CD4-positive, alpha-beta T cell treated with Interleukin-21 for 1 hour (primary cell): ENCODE measurements around the gene MOBP.
"Not testable (repeated sequence)": the region's sequence is repeated elsewhere in the genome, so short reads cannot be mapped to it uniquely, and the experiment has no call there.

ENCODE experiments used
- DNase-seq: peaks from one replicate; pipeline ENCODE4 v3.0.0-alpha.2; 2020

MOBP gene, protein sequence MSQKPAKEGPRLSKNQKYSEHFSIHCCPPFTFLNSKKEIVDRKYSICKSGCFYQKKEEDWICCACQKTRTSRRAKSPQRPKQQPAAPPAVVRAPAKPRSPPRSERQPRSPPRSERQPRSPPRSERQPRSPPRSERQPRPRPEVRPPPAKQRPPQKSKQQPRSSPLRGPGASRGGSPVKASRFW

DNA sequence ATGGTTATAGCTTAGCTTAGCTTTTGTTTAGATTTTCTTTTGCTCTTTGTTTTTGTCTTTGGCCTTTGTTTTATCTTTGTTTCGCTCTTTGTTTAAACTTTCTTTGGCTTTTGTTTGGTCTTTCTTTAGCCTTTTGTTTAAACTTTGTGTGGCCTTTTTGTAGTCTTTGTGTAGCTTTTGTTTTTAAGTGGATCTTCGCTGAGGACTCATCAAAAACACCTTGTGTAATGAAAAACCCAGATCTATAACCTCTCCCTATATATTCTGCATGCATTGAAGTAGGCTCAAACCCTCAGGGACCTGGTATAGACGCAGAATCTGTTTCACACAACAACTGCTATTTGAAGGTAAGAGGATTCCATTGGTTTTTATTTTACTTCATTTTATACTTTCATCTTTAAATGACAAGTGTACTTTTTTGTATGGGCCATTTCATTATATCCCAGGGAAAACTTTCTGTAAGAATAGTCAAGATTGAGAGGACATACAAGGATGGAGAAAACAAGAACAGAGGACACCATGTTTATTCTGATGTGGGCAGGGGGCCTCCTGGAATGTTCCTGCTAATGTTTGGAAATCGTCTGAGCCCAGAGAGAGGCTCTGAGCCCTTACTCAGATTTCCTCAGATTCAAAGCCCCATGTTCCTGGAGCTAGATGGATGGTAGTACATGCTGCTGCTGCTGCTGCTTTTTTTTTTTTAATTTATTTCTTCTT, at the start of gene MOBP:
MOBP (plus strand) TSS at position 287 of the 714 bp plus-strand sequence. CDS start 34,390 bp downstream, outside the sequence.
- no peak for DNase-seq

DNA sequence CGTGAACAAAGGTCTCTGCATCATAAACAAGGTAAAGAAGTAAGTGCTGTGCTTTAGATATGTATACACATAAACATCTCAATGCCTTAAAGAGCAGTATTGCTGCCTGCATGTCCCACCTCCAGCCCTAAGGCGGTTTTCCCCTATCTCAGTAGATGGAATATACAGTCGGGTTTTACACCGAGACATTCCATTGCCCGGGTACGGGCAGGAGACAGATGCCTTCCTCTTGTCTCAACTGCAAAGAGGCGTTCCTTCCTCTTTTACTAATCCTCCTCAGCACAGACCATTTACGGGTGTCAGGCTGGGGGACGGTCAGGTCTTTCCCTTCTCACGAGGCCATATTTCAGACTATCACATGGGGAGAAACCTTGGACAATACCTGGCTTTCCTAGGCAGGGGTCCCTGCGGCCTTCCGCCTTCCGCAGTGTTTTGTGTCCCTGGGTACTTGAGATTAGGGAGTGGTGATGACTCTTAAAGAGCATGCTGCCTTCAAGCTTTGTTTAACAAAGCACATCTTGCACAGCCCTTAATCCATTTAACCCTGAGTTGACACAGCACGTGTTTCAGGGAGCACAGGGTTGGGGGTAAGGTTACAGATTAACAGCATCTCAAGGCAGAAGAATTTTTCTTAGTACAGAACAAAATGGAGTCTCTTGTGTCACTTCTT, 48.8 kb upstream of the MOBP start:
- DNase-seq = not testable (repeated sequence)

DNA sequence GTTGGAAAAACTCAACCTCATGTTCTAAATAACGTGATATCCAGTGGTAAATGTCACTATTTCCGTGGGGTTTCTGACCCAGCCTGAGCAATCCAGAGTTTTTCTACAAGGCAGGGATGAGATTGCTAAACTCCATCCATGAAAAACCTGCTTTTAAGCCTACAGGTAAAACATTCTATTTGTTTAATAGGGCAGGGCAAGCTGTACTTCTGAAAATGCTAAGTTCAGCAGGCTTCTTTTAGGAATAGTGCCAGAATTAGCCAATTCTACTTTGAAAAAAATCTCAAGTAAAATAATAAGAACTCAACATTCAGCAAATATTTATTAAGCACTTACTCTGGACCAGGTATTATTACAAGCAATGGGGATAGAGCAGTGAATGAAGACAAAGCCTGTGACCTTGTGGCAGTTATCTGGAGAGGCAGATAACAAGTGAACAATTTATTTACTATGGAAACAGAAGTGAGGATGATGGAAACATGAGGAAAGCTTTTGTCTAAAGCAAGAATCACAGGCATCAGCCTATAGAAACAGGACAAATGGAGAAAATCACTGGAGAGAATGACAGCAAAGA, 47.7 kb upstream of the MOBP start:
- DNase-seq = no peak

DNA sequence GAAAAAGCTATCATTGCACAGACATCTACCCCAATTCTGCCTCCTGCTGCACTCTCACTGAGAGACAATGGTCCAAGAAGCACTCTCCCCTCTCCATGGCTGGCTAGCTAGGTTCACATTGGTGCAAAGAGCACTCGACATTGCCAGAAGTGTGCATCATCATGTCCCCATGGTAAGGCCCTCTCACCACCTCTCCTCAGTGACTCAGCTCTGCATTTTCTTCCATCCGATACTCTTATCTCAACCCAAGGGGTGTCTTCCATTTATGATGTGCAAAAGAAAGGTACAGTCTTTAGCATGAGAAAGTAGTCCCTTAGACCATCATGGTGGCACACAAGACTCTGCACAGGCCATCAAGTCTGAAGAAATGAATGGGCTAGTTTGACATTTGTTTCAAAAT, 46.9 kb upstream of the MOBP start:
- no peak for DNase-seq

DNA sequence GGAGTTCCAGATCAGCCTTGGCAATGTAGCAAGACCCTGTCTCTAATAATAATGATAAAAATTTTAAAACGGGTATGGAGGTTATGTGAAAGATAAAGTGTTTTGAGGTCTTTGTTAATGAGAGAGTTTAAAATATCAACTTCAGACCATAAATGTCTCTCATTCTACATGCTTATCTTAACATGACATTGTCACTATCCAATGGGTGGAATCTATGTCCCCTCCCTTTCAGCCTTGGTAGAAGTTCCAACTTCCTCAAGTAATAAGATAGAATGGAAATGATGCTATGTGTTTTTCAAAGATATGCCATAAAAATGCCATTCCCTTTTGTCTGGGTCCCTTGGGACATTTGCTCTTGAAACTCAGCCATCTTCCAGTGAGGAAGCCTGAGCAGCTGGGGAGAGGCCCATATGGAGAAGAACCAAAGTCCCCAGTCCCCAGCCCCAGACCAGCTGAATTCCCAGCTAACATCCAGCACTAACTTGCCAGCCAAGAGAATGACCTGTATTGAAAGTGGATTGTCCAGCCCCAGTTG, 44.0 kb upstream of the MOBP start:
- DNase-seq = no peak

DNA sequence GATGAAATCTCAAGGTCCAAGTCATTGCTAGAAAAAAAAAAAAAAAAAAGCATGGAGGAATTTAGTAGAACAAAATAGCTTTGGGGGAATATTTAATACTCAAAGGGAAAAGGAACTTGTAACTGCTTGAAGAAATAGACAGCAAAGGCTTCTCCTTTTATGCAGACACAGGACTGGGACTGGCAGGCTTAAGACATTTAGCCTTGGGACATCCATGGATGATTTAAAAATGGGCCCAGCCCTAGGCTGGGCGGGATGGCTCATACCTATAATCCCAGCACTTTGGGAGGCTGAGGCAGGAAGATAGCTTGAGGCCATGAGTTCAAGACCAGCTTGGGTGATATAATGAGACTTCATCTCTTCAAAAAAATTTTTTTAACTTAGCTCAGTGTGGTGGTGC, 41.2 kb upstream of the MOBP start:
- DNase-seq = no peak

DNA sequence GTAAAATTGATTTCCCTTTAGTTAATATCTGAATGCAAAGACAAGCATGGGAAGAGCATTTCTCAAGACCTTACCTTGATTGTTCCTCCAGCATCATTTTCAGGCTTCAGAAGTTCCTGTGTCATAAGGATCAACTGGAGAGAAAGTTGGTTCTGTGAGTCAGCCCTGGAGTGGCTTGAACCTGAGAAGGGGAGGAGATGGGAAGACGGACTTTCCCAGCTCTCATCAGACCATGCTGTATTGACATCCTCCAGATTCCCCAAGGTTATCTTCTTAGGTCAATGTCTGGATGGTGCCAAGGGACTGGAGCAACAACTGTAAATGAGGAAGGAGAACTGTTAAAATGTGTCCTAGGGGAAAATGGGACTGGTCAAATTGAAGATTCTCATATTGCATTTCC, 40.0 kb upstream of the MOBP start:
- no peak for DNase-seq

DNA sequence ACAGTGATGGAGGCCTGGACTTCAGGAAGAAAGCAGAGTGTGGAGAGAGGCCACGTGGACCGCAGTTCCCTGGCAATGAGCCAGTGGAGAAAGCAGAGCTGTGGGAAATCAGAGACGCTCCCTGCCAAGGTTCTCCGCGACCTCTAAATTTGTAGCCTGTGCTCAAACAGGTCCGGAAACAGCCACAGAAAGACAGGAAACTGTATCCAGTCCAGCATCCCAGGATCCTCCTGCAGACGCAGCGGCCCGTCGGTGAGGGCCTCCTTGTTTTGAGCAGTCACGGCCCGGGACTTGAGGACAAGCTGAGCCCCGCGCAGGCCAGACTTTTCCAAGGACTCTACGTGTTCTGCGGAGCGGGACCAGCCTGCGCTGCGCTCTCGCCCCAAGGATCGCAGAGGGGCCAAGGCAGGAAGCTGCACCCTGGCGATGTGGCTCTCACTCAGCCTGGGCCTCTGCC, 38.7 kb upstream of the MOBP start:
- no peak for DNase-seq

DNA sequence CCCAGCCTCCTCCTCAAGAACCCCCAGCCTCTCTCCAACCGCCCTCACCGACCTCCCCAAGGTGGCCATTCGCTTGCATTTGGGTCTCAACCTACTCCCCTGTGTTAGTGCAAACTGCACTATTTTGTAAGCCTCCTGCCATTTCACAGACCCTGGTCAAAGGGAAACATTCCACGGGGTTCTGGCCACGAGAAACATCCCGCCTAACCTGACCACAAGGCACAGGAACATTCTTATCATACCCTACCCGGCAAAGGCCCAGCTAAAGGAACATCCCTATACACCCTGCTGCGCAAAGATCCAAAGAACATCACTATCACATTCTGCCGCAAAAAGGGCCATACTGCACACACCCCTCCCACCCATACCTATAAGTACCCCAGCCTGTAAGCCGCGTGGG, 38.0 kb upstream of the MOBP start:
- DNase-seq = no peak

DNA sequence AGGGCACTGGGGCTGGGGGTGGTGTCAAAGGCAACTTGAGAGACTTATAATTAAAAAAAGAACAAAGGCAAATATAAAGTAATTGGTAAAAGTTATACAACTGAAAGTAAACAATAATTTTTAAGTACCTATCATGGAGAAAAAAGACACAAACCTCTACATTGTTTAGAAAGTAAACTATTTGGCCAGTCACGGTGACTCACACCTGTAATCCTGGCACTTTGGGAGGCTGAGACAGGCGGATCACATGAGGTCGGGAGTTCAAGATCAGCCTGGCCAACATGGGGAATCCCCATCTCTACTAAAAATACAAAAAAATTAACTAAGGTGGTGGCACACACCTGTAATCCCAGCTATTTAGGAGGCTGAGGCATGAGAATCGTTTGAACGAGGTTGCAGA, 35.1 kb upstream of the MOBP start:
- no peak for DNase-seq

DNA sequence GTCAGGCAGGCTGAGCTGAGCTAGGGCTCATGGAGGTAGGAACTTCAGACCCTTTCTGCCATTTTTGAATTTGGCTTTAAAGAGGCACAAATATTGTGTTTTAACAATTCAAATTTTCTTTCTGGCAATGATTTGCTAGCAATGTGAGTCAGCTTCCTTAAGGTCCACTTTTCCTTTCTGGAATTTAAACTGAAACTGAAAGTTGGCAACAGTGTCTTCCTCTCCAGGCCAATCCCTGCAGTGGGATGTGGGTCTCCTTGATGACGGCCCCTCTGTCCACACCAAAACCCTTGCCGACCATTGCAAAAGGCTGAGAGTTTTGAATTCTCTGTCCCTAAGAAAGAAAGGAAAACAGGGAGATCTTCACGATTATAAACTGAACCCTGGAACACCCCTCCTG, 33.8 kb upstream of the MOBP start:
- DNase-seq = no peak

DNA sequence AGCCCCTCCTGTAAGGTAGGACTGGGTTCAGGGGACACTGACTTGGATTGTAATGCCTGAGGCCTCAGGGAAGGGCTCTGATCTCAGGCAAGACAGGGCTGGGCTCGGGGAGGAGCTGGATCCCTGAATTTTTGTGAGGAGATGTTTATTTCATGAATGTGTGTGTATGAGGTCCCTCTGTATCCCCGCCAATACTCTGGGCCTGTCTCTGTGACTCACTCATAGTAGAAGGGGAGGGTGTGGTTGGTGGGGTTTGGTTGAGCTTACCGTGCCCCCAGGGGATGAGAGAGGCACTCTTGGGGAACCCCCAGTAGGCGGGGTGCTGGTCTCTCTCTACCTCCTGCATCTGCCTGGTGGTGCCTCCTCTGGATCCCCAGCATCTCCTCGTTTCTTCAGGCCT, 32.9 kb upstream of the MOBP start:
- no peak for DNase-seq

DNA sequence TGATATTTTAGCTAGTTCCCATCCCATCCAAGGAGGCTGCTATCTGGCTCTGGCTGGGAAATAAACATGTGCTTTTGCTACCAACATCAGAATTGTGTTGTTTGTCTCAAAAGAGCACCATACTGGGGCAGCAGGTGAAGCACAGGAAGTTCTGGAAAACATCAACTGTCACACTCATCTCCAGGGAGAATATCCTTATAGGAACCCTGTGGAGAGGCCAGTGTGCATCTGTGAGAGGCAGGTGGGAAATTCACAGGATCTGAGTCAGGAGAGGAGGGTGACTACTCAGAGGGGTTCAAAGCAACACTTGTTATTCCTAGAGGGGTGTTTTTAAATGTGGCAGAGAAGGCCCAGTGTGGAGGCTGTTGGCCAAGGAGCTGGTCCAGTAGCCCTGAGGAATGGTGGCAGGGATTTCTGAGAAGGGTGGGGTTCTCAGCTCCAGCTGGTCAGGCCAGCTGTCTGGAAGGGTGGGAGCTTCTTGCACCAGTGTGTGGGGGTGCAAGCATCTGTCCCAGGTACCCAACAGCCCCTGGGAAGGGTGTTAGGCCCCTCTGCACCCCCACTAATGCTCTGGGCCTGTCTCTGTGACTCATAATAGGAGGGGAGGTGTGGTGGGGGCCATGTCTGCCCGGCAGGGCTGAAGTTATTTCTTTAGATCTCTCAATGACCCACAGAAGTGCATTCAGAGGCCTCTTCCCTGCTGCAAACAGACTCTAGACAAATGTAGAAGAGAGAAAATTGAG, 32.3 kb upstream of the MOBP start:
- no peak for DNase-seq

DNA sequence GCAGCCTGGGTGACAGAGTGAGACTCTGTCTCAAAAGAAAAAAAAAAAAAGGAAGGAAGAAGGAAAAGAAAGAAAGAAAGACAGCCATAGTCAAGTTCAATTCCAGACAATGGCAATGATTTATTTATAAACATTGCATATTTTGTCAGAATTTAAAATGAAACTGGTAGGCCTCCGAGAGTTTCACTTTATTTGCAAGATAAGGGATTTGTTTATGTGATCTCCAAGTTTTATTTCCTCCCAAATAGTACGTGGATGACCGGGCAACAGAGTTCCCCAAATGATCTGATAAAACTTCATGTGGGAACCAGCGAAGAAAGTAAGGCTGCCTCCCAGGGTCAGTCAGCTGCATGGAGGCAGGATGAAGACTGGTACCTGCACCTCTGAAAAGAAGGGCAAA, 28.6 kb upstream of the MOBP start:
- DNase-seq = no peak

DNA sequence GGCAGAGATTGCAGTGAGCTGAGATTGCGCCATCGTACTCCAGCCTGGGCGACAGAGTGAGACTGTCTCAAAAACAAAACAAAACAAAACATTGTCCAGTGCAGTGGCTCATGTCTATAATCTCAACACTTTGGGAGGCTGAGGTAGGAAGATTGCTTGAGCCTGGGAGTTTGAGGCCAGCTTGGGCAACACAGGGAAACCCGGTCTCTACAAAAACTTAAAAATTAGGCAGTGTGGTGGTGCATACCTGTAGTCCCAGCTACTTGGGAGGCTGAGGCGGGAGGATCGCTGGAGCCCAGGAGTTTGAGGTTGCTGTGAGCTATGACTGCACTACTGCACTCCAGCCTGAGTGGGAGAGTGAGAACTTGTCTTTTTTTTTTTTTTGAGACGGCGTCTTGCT, 27.2 kb upstream of the MOBP start:
- no peak for DNase-seq

DNA sequence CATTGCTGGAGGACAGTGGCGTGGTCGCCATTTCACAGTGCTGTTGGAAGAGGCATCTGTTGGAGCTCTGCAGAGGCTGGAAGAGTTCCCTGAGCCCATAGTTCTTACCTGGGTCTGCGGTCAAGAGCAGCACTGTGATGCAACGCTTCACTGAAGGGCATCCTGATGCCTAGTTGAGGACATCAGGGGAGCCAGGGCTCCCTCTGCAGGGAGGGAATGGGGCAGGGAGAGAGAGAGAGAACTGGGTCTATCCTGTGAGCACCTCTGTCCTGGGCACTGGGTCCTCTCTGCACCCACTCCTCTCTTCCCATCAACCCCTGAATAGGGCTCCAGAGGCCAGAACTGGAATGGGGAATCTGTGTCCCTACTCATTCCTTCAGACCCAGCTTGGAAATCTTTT, 23.9 kb upstream of the MOBP start:
- no peak for DNase-seq

DNA sequence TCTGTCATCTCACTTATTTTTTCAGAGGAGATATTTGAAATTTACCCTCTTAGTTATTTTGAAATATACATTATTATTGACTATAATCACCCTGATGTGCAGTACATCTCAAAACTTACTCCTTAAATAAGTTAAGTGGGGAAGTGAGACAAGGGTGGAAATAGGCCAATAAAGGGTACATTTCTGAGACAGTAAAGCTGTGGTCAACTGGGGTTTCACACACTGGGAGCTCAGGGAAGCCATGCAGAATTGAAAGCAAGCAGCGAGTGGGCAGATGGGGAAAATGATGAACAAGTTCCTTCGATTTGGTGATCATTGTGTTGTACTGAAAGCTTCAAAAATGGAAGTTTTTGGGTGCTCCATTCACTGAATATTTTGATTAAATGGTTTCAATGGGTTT, 21.6 kb upstream of the MOBP start:
- DNase-seq = no peak

DNA sequence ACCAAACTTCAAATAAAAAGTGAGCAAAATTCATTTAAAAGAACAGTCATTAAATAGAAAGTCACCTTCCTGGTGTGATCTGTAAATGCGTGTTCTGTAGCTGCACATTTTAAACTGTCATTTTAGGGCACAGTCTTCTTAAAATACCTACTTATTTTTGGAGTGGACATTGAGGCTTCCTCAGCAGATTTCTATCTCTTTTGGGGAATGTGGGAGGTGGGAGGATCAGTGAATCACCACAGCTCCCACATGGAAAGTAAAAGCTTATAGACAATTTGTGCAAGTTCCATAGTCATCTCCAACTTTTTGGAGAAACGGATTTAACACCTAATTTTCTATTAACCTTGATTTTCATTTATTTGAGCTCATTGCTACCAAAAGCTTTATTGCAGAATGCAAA, 21.0 kb upstream of the MOBP start:
- DNase-seq = no peak

DNA sequence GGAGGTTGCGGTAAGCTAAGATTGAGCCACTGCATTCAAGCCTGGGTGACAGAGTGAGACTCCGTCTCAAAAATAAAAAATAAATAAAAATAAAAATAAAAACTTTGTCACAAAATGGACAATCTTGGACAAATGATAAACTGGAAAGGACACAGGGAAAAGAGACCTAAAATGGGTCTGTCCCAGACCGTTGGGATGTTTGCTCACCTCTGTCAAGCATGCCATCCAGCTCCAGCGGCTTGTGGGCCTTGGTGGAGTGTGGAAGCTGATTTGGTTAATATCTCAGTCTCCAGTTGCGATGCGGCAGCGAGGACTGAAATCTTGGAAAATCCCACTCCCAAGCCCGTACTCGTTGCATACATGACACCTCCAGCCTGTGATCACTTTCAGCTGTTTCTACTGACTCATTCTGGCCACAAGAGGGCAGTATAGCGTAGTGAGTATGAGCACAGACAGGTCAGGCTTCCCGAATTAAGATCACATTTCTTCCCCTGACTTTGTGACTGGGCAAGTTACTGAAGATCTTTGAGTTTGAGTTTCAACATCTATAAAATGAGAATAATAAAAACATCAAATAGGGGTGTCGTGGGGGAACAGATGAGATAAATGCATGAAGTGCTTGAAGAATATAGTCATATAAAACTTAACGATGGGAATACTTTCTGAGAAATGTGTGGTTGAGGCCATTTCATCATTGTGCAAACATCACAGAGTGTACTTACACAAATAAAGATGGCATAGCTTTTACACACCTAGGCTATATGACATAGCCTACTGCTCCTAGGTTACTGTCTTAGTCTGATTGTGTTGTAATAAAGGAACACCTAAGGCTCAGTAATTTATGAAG, 19.6 kb upstream of the MOBP start:
- peak; percentile 74 for DNase-seq

DNA sequence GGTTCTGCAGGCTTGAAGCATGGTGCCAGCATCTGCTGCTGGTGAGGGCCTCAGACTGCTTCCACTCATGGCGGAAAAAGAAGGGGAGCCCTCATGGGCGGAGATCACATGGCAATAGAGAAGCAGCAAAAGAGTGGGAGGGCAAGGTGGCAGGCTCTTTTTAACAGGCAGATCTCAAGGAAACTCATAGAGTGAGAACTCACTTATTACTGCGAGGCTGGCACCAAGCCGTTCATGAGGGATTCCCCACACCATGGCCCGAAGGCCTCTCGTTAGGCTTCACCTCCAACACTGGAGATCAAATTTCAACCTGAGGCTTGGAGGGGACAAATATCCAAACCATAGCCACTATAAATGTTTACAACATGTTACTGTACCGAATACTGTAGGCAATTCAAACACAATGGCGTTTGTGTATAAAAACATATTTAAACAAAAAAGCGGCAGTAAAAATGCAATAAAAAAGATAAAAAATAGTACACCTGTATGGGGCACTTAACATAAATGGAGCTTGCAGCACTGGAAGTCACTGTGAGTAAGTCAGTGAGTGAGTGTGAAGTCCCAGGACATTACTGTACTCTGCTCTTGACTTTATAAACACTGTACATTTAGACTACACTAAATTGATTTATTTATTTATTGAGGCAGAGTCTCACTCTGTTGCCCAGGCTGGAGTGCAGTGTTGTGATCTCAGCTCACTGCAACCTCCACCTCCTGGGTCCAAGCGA, 18.8 kb upstream of the MOBP start:
- no peak for DNase-seq

DNA sequence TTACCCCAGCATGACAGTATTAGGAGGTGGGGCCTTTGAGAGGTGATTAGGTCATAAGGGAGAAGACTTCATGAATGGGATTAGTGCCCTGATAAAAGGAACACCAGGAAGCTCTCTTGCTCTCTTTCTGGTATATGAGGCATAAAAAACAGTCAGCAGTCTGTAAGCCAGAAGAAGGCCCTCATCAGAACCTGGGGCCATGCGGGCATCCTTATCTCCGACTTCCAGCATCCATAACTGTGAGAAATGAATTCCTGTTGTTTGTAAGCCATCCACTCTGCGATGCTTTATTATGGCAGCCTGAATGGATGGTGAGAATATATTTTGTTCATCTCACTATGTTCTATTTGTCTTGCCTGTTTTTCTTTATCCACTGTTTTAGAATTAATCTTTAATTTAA, 17.7 kb upstream of the MOBP start:
- DNase-seq = no peak
